Measurements from ENCODE around the gene ACVR1B. TPM values are rescaled to one million over a fixed set of nuclear protein-coding genes. Genes with fewer than 3 reads are reported as not detected.

The ACVR1B gene
- total and polyA plus RNA-seq, 2 experiments from 2014 or later, result 2.4 to 7.5 TPM

GRCh38 chr12:51955702-51956101 is 4.2 kb downstream of the ACVR1B start:
- no peak overlapping the region for H3K27ac ChIP-seq (ENCODE audit: low read depth)
- Mint-ChIP-seq H3K9me3 (no peaks in the 10 kb centered on the region), H3K27ac (no peak overlapping the region), H3K36me3 (ENCODE audit: low read depth) (0 out of 3 replicates have a peak, but pooled peaks cover 3% of the 10 kb centered on the region), H3K4me3 (no peak overlapping the region), H3K4me1 (peaks cover 20% of the 10 kb centered on the region), H3K27me3 (ENCODE audit: insufficient read depth, low read depth, poor library complexity) (peaks cover 13% of the 10 kb centered on the region)
- H3K4me2 ChIP-seq, result no peak overlapping the region
- peaks cover 54% of the 10 kb centered on the region for H3K79me2 ChIP-seq (replicated peaks; ENCODE audit: insufficient read depth)
- ATAC-seq (no peak), DNase-seq (ENCODE audit: low spot score) (no peak)
- H3K27me3 ChIP-seq (ENCODE audit: insufficient read depth), result peaks cover 46% of the 10 kb centered on the region
- H4K20me1 ChIP-seq (replicated peaks; ENCODE audit: insufficient read depth), result peaks cover 41% of the 10 kb centered on the region
- TF ChIP-seq ETS1 (IDR thresholded peaks at IDR 0.05), result no peak
- no peak for TF ChIP-seq JUNB (IDR thresholded peaks at IDR 0.05; ENCODE audit: unreplicated experiment)
- no peak for TF ChIP-seq ZNF114 (CRISPR knock-in tag; IDR thresholded peaks at IDR 0.05)
- no peak for TF ChIP-seq ZNF331 (CRISPR knock-in tag; IDR thresholded peaks at IDR 0.05; ENCODE audit: low read depth)
- TF ChIP-seq STAT1 (IDR thresholded peaks at IDR 0.05; ENCODE audit: unreplicated experiment), result no peak
- TF ChIP-seq CREB1 (CRISPR knock-in tag; IDR thresholded peaks at IDR 0.05; ENCODE audit: low read depth), result no peak
- H3K4me1 ChIP-seq (ENCODE audit: insufficient read depth), result peaks cover 10% of the 10 kb centered on the region
- no peaks in the 10 kb centered on the region for H3K9me2 ChIP-seq (ENCODE audit: insufficient read depth)
- no peak overlapping the region for H3K4me3 ChIP-seq
- H3K36me3 ChIP-seq (ENCODE audit: insufficient read depth), result no peaks in the 10 kb centered on the region
- H3F3A ChIP-seq (replicated peaks; ENCODE audit: low read depth), result 0 out of 2 replicates have a peak, but pooled peaks cover 4% of the 10 kb centered on the region
- H2AFZ ChIP-seq, result no peak overlapping the region

GRCh38 chr12:51958542-51958941 is 7.0 kb downstream of the ACVR1B start:
- peaks cover 7% of the 10 kb centered on the region; the same call in 1 of the 3 replicates for H3K36me3 Mint-ChIP-seq (ENCODE audit: low read depth)
- no peaks in the 10 kb centered on the region for H3K9me2 ChIP-seq (ENCODE audit: insufficient read depth)
- H3K36me3 ChIP-seq (ENCODE audit: insufficient read depth), result no peaks in the 10 kb centered on the region
- no peak overlapping the region for H3K4me3 Mint-ChIP-seq
- H3K27me3 Mint-ChIP-seq (ENCODE audit: insufficient read depth, low read depth, poor library complexity), result peaks cover 2% of the 10 kb centered on the region
- no peak overlapping the region for H2AFZ ChIP-seq
- H3K9me3 Mint-ChIP-seq, result no peaks in the 10 kb centered on the region
- no peak overlapping the region for H3K4me2 ChIP-seq
- H3K27ac ChIP-seq (ENCODE audit: low read depth), result no peak overlapping the region
- H4K20me1 ChIP-seq (replicated peaks; ENCODE audit: insufficient read depth), result peaks cover 33% of the 10 kb centered on the region
- no peak overlapping the region for H3K4me3 ChIP-seq
- no peak overlapping the region for H3K27ac Mint-ChIP-seq
- peaks cover 10% of the 10 kb centered on the region; the same call in 2 of the 3 replicates for H3K4me1 Mint-ChIP-seq
- H3K27me3 ChIP-seq (ENCODE audit: insufficient read depth), result peaks cover 23% of the 10 kb centered on the region
- peaks cover 49% of the 10 kb centered on the region for H3K79me2 ChIP-seq (replicated peaks; ENCODE audit: insufficient read depth)
- DNase-seq (ENCODE audit: low spot score) (no peak), ATAC-seq (no peak)
- peaks cover 2% of the 10 kb centered on the region; the same call in 1 of the 2 replicates for H3K4me1 ChIP-seq (ENCODE audit: insufficient read depth)
- H3F3A ChIP-seq (replicated peaks; ENCODE audit: low read depth), result 0 out of 2 replicates have a peak, but pooled peaks cover 4% of the 10 kb centered on the region
- no peak for TF ChIP-seq POLR2AphosphoS5 (IDR thresholded peaks at IDR 0.05; ENCODE audit: low read depth)
- no peak for TF ChIP-seq ZNF462 (CRISPR knock-in tag; IDR thresholded peaks at IDR 0.05)

Measured in GM23338 (cell line).